ENCODE results near the gene GPR142. TPM values are rescaled to one million over a fixed set of nuclear protein-coding genes. Genes with fewer than 3 reads are reported as not detected.

Gene GPR142
- polyA plus RNA-seq, 1 of the 3 experiments (the other 2 are of a cell fraction): not detected

DNA sequence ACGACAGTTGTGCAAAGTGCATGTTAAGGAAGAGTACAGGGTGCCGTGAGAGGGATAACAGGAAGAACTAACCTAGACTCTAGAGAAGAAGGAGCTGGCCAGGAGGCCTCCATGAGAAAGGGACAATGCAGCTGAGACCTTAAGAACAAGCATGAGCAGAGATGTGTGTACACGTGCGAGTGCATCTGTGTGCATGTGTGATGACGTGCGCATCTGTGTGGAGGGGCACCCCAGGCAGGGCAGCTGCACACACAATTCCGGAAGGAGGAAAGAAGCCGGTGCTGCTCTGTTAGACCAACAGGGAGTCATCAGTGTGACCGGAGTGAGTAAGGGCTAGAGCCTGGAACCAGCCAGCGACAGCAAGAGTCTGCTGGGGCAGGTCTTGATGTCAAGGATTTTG lies 48.9 kb upstream of the GPR142 start:
- H3F3A ChIP-seq (replicated peaks; ENCODE audit: insufficient read depth): no peaks in the 10 kb centered on the region
- CTCF ChIA-PET: interaction anchor here (0.9 to 2.4 kb wide), 3 partner anchors 17 to 139 kb away, joined by 4 to 7 read pairs (median 6); no protein-coding TSS in a partner anchor
- H3K27me3 ChIP-seq (ENCODE audit: insufficient read depth): no peaks in the 10 kb centered on the region
- no peak for DNase-seq
- H3K4me3 ChIP-seq (ENCODE audit: low read depth in 2 of 2, low read length in 1 of 2): no peak overlapping the region
- no peak overlapping the region for H3K4me2 ChIP-seq
- no peaks in the 10 kb centered on the region for H3K4me1 ChIP-seq (ENCODE audit: control insufficient read depth in 1 of 2, insufficient read depth in 2 of 2, low read depth in 1 of 2, low read length in 1 of 2)
- no peaks in the 10 kb centered on the region for H3K9me2 ChIP-seq
- no peaks in the 10 kb centered on the region for H4K20me1 ChIP-seq (ENCODE audit: insufficient read depth)
- H3K79me2 ChIP-seq (ENCODE audit: insufficient read depth): no peaks in the 10 kb centered on the region
- POLR2A ChIA-PET: no interaction called here
- H3K36me3 ChIP-seq (replicated peaks in 1 of 2; ENCODE audit: control insufficient read depth in 1 of 2, insufficient read depth in 2 of 2, low read length in 1 of 2): no peaks in the 10 kb centered on the region
- no peaks in the 10 kb centered on the region; the same call in 1 of the 2 replicates for H3K9me3 ChIP-seq
- no peak for TF ChIP-seq TEAD4 (IDR thresholded peaks at IDR 0.05; ENCODE audit: borderline replicate concordance, insufficient read depth)
- H2AFZ ChIP-seq (ENCODE audit: low read depth): no peak overlapping the region
- no peak overlapping the region for H3K9ac ChIP-seq
- WGBS (ENCODE audit: low lambda C conversion rate): 63% methylated on average over 10 of the region's 10 CpGs
- H3K27ac ChIP-seq (ENCODE audit: low read depth in 2 of 2, low read length in 1 of 2): no peak overlapping the region

DNA sequence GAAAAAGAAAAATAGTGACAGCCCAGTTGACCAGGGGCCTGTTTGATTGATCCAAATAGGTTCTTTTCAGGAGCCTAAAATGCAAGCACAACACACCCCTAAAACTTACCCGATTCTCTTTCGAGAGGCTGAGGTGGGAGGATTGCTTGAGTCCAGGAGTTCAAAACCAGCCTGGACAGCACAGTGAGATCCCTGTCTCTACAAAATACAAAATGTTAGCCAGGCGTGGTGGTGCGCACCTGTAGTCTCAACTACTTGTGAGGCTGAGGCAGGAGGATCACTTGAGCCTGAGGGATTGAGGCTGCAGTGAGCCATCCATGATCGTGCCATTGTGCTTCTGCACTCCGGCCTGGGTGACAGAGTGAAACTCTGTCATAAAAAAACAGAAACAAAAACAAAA lies 42.8 kb upstream of the GPR142 start:
- H3K4me2 ChIP-seq: no peak overlapping the region

DNA sequence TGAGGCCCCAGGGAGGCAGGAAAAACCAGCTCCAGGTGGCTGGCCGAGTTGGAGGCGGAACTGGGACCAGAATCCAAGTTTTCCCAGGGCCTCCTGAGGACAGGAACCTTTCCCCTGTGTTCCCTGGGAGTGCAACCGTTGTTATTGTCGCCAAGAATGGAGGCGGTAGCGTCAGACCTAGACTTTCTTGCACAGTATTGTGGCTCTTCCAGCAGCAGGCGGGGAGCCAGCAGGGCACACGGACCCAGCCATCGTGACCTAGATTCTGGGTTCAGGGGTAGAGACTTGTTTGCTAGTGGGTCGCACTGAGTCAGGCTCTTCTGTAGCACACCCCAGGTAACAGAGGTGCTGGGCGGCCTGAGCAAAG lies 41.9 kb upstream of the GPR142 start:
- no peaks in the 10 kb centered on the region for H3K79me2 ChIP-seq (ENCODE audit: insufficient read depth)
- no peak for TF ChIP-seq FOXJ3 (CRISPR knock-in tag; IDR thresholded peaks at IDR 0.05)
- no peak for TF ChIP-seq FOSL2 (IDR thresholded peaks at IDR 0.05; ENCODE audit: borderline replicate concordance, low read depth)
- no peak for TF ChIP-seq TAF1 (IDR thresholded peaks at IDR 0.05; ENCODE audit: borderline replicate concordance, low read depth, low read length)
- TF ChIP-seq CHD2 (IDR thresholded peaks at IDR 0.05; ENCODE audit: low read length, partially characterized antibody): no peak
- TF ChIP-seq MEF2A (IDR thresholded peaks at IDR 0.05; ENCODE audit: borderline replicate concordance, low read depth): no peak
- no peak for TF ChIP-seq ELF1 (IDR thresholded peaks at IDR 0.05)
- no peak for TF ChIP-seq TCF12 (IDR thresholded peaks at IDR 0.05)
- TF ChIP-seq, protein P1, sequence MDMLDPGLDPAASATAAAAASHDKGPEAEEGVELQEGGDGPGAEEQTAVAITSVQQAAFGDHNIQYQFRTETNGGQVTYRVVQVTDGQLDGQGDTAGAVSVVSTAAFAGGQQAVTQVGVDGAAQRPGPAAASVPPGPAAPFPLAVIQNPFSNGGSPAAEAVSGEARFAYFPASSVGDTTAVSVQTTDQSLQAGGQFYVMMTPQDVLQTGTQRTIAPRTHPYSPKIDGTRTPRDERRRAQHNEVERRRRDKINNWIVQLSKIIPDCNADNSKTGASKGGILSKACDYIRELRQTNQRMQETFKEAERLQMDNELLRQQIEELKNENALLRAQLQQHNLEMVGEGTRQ (IDR thresholded peaks at IDR 0.05; ENCODE audit: borderline replicate concordance, low read depth, low read length): no peak
- TF ChIP-seq NFIC (IDR thresholded peaks at IDR 0.05; ENCODE audit: borderline replicate concordance): no peak
- no peak for TF ChIP-seq RCOR1 (IDR thresholded peaks at IDR 0.05; ENCODE audit: low read length)
- no peak for TF ChIP-seq EP300 (IDR thresholded peaks at IDR 0.05; ENCODE audit: borderline replicate concordance in 1 of 2, low read depth in 1 of 2, low read length in 1 of 2)
- TF ChIP-seq, protein P2, sequence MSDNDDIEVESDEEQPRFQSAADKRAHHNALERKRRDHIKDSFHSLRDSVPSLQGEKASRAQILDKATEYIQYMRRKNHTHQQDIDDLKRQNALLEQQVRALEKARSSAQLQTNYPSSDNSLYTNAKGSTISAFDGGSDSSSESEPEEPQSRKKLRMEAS (IDR thresholded peaks at IDR 0.05; ENCODE audit: low read depth): no peak
- TF ChIP-seq, protein P3, sequence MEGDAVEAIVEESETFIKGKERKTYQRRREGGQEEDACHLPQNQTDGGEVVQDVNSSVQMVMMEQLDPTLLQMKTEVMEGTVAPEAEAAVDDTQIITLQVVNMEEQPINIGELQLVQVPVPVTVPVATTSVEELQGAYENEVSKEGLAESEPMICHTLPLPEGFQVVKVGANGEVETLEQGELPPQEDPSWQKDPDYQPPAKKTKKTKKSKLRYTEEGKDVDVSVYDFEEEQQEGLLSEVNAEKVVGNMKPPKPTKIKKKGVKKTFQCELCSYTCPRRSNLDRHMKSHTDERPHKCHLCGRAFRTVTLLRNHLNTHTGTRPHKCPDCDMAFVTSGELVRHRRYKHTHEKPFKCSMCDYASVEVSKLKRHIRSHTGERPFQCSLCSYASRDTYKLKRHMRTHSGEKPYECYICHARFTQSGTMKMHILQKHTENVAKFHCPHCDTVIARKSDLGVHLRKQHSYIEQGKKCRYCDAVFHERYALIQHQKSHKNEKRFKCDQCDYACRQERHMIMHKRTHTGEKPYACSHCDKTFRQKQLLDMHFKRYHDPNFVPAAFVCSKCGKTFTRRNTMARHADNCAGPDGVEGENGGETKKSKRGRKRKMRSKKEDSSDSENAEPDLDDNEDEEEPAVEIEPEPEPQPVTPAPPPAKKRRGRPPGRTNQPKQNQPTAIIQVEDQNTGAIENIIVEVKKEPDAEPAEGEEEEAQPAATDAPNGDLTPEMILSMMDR (IDR thresholded peaks at IDR 0.05): no peak
- TF ChIP-seq GABPA (IDR thresholded peaks at IDR 0.05; ENCODE audit: low read depth): no peak
- TF ChIP-seq POLR2AphosphoS5 (IDR thresholded peaks at IDR 0.05; ENCODE audit: low read depth, low read length): no peak
- TF ChIP-seq NRF1 (IDR thresholded peaks at IDR 0.05; ENCODE audit: low read depth, low read length): no peak
- 62% methylated on average over 6 of the region's 11 CpGs for WGBS (ENCODE audit: low lambda C conversion rate)
- H3K27me3 ChIP-seq (ENCODE audit: insufficient read depth): no peaks in the 10 kb centered on the region
- H2AFZ ChIP-seq (ENCODE audit: low read depth): no peak overlapping the region
- H3K9me3 ChIP-seq: no peaks in the 10 kb centered on the region
- H3F3A ChIP-seq (replicated peaks; ENCODE audit: insufficient read depth): no peaks in the 10 kb centered on the region
- no peak overlapping the region for H3K9ac ChIP-seq
- CTCF ChIA-PET: interaction anchor here (0.7 kb wide), 1 partner anchor 275 kb away, joined by 3 read pairs; no protein-coding TSS in a partner anchor
- H3K27ac ChIP-seq (ENCODE audit: low read depth in 2 of 2, low read length in 1 of 2): no peak overlapping the region
- no peaks in the 10 kb centered on the region for H3K36me3 ChIP-seq (replicated peaks in 1 of 2; ENCODE audit: control insufficient read depth in 1 of 2, insufficient read depth in 2 of 2, low read length in 1 of 2)
- H3K4me2 ChIP-seq: no peak overlapping the region
- no peaks in the 10 kb centered on the region for H3K9me2 ChIP-seq
- POLR2A ChIA-PET: no interaction called here
- DNase-seq: no peak
- peaks cover 0 to 3% of the 10 kb centered on the region in 2 experiments; a peak in 1 of 4 replicates for H3K4me1 ChIP-seq (ENCODE audit: control insufficient read depth in 1 of 2, insufficient read depth in 2 of 2, low read depth in 1 of 2, low read length in 1 of 2)
- H4K20me1 ChIP-seq (ENCODE audit: insufficient read depth): no peaks in the 10 kb centered on the region
- no peak overlapping the region for H3K4me3 ChIP-seq (ENCODE audit: low read depth in 2 of 2, low read length in 1 of 2)

More for the DNA sequence above, 42.8 kb upstream of the GPR142 start:
- CTCF ChIA-PET: no interaction called here
- Histone ChIP-seq H3K27ac (ENCODE audit: low read depth in 2 of 2, low read length in 1 of 2) (no peak overlapping the region), H3K79me2 (ENCODE audit: insufficient read depth) (no peaks in the 10 kb centered on the region), H4K20me1 (ENCODE audit: insufficient read depth) (no peaks in the 10 kb centered on the region), H3K4me1 (ENCODE audit: control insufficient read depth in 1 of 2, insufficient read depth in 2 of 2, low read depth in 1 of 2, low read length in 1 of 2) (peaks cover 0 to 3% of the 10 kb centered on the region in 2 experiments; a peak in 1 of 4 replicates), H3F3A (replicated peaks; ENCODE audit: insufficient read depth) (no peaks in the 10 kb centered on the region), H3K9ac (no peak overlapping the region), H2AFZ (ENCODE audit: low read depth) (no peak overlapping the region), H3K36me3 (replicated peaks in 1 of 2; ENCODE audit: control insufficient read depth in 1 of 2, insufficient read depth in 2 of 2, low read length in 1 of 2) (no peaks in the 10 kb centered on the region), H3K4me3 (ENCODE audit: low read depth in 2 of 2, low read length in 1 of 2) (no peak overlapping the region), H3K27me3 (ENCODE audit: insufficient read depth) (no peaks in the 10 kb centered on the region), H3K9me3 (no peaks in the 10 kb centered on the region; the same call in 1 of the 2 replicates), H3K9me2 (no peaks in the 10 kb centered on the region)
- TF ChIP-seq MXI1 (IDR thresholded peaks at IDR 0.05; ENCODE audit: low read depth, low read length) (no peak), POLR2AphosphoS5 (IDR thresholded peaks at IDR 0.05; ENCODE audit: low read depth, low read length) (no peak)
- TF ChIP-seq, protein P4, sequence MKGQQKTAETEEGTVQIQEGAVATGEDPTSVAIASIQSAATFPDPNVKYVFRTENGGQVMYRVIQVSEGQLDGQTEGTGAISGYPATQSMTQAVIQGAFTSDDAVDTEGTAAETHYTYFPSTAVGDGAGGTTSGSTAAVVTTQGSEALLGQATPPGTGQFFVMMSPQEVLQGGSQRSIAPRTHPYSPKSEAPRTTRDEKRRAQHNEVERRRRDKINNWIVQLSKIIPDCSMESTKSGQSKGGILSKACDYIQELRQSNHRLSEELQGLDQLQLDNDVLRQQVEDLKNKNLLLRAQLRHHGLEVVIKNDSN (IDR thresholded peaks at IDR 0.05; ENCODE audit: borderline replicate concordance, low read depth): no peak
- POLR2A ChIA-PET: no interaction called here
- WGBS (ENCODE audit: low lambda C conversion rate): 39% methylated on average over 6 of the region's 6 CpGs
- DNase-seq: no peak

Measured in SK-N-SH (cell line).